Cardiac septum (tissue), 1 donor: Measurements from ENCODE around the gene GNAQ. TPM values are rescaled to one million over a fixed set of nuclear protein-coding genes. Genes with fewer than 3 reads are reported as not detected.
"Not testable (repeated sequence)": the region's sequence is repeated elsewhere in the genome, so short reads cannot be mapped to it uniquely, and the experiment has no call there.

Source experiments
- DNase-seq: peaks from one replicate; pipeline ENCODE4 v3.0.0-alpha.2; 2020; ENCODE audit warnings: low spot score
- intact Hi-C: fragments of 100-400 bp; cut with DNase I; formaldehyde crosslinking; loops from one replicate; pipeline ENCODE4 v1.14.0; 2022
- total RNA-seq: library from RNA; stranded (reverse); fragmentation: NEBNext Ultra II Directional; extraction: Animal tissue kit (Norgen Biotek cat#: 25700); gene quantifications from one replicate; pipeline ENCODE4 v1.2.1, GENCODE V29; 2021
- donor health status: DM: no; HTN: no; CAD: no.

GNAQ gene
- total RNA-seq, 1 donor from 2014 or later: 14.8 TPM

DNA sequence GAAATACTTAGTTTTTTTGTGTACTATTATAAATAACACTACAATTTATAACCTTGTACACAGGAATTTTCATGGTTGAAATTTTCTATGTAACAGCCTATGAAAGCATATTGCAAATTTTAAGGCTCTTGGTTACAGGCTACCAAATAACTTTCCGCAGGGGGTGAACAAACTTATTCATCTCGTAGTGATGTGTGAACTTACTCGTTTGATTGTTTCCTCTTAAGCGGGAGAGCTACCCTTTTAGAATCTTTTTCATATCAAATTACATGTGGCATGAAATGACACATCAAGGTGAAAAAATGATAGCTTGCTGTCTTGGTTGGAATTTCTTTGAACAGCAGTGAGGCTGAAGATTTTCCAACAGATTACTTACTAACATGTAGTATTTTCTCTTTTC is 292.7 kb downstream of the GNAQ start:
- DNase-seq: no peak
- intact Hi-C loops: no loop called here

DNA sequence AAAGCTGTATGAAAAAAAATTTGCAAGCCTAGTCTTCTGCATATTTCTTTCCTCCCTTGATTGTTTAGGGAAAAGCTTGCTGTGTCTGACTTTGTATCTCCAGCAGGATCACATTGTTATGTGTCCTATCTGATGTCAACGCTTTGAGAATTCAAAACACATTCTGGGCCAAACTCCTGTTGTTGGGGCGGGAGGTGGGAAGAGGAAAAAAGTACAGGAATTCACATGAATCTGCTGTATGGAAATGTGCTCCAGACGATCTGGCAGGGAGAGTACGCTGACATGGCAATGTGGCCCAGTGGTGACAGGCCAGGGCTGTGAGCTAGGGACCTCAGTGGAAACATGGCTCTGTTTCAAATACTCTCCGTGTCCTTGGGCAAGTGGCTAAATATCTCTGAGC is 296.1 kb downstream of the GNAQ start:
- intact Hi-C loops: no loop called here
- DNase-seq: no peak

DNA sequence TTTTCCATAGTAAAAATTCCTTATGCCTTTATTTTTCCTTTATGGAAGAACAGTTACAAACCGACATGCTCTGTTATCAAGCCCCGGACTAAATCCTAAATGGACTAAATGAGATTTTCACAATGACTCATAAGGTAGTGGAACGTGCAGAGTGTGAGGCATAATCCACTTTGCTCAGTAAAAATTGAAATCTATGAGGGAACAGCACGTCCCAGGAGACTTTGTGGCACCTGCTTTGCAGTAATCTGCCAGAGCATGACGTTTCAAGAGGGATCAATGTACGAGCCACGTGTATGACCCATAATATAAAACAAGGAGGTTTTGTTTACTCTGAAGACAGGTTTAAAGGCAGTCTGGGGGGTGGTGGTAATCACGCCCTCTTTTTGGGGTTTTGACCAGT is 299.7 kb downstream of the GNAQ start:
- no peak for DNase-seq
- intact Hi-C loops: no loop called here

GRCh38 chr9:77731008-77731698 is 300.5 kb downstream of the GNAQ start:
- intact Hi-C loops: no loop called here
- no peak for DNase-seq

DNA sequence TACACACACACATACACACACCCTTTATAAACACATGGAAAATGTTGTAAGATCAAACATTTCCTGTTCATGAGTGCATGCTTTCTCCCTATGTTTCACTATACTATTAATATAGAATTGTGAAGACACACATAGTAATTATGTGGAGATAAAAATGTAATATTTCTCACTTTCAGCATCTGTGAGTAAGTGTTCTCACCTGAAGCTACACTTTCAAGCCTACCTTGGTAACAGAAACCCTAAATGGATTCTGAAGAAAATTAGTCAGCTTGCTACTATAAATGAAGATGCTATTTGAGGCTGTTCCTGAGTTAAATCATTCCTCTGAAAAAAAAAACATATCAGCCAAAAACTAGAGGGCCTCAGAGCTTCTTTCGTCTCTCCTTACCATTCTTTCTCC is 302.4 kb downstream of the GNAQ start:
- intact Hi-C loops: no loop called here
- no peak for DNase-seq

DNA sequence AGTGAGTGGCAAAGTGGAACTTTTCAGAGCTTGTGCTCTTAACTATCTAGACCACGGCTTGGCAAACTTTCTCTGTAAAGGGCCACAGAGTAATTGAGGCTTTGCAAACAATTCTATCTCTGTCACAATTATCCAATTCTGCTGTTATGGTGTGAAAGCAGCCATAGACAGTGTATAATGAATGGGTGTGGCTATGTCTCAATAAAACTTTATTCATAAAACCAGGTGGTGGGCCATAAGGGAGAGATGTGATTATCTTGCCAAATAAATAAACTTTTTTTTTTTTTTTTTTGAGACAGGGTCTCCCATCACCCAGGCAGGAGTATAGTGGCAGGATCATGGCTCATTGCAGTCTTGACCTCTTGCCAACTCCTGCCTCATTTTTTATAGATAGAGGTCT is 304.8 kb downstream of the GNAQ start:
- intact Hi-C loops: no loop called here
- no peak for DNase-seq

- DNase-seq: no peak
- intact Hi-C loops: no loop called here
Observed at GRCh38 chr9:77726289-77726688, 305.3 kb downstream of the GNAQ start.

DNA sequence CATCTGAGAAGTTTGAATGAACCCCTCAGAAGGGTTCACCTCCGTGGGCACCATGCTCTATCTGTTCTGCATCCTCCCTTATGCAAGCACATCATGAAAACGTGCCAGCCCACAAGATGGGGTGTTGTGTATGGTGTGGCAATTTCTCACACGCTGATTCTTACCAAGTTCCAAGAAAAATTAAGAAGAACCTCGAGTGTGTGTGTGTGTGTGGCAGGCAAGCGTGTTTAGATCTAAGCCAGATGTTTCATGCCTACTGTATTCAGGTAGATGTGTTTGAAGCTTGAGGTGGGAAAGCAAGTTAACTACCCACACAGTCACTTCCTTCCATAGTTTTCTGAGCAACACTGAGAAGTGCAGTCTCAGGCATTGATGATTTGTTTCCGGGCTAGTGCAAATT is 305.8 kb downstream of the GNAQ start:
- intact Hi-C loops: no loop called here

GRCh38 chr9:77725046-77725694 is 306.4 kb downstream of the GNAQ start:
- no peak for DNase-seq
- intact Hi-C loops: no loop called here

More for the DNA sequence above, 305.8 kb downstream of the GNAQ start:
- DNase-seq: no peak

- intact Hi-C loops, DNase-seq: not testable (repeated sequence)
Observed at GRCh38 chr9:77721156-77721555, 310.5 kb downstream of the GNAQ start.

- intact Hi-C loops: no loop called here
- DNase-seq: no peak
Observed at GRCh38 chr9:77719321-77719720, 312.3 kb downstream of the GNAQ start.

DNA sequence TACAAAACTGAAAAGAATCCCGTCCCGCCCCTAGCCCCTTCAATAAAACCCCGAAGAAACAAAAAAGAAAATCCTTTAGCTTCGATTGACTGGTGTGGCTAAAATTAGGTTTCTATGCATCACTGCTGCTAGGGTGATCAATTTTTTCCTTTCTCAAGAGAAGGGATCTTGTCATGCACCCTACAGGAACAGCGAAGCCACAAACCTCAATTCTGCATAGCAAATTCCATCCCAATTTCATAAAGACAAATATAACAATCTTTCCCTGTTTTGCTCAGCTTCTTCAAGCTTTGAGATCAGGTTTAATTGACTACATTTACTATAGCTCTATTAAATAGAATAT is 313.3 kb downstream of the GNAQ start:
- DNase-seq, intact Hi-C loops: not testable (repeated sequence)

DNA sequence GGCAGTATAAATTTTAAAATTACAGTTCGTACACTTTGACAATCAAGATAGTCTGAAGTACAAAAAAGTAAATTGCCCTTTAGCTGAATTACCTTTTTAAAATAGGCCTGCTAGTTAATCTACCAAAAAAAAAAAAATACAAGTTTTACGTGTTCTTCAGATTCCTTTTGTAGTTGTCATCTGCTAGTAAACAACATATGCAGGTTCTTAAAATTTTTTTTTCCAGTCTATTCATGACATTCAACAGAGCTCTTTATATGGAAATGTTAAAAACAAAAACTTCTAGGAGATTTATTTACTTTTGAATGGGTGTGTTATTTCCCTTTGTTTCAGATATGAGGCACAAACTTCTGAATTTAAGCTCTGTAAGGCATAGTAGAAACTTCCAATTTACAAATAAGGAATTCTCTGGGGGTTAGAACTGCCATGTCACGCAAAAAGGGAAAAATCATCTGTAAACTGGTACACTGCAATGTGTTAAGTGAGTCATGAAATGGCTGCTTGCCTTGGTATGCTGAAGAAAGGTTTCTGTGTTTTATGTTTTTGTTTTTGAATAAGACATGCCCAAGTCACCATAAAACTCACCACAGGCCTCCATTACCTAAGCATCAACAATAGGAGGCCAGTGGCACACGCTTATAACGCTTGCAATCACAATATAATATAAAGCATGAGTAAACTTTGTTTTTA is 313.9 kb downstream of the GNAQ start:
- intact Hi-C loops, DNase-seq: not testable (repeated sequence)

GRCh38 chr9:77714077-77714549 is 317.5 kb downstream of the GNAQ start:
- intact Hi-C loops: no loop called here
- DNase-seq: no peak

DNA sequence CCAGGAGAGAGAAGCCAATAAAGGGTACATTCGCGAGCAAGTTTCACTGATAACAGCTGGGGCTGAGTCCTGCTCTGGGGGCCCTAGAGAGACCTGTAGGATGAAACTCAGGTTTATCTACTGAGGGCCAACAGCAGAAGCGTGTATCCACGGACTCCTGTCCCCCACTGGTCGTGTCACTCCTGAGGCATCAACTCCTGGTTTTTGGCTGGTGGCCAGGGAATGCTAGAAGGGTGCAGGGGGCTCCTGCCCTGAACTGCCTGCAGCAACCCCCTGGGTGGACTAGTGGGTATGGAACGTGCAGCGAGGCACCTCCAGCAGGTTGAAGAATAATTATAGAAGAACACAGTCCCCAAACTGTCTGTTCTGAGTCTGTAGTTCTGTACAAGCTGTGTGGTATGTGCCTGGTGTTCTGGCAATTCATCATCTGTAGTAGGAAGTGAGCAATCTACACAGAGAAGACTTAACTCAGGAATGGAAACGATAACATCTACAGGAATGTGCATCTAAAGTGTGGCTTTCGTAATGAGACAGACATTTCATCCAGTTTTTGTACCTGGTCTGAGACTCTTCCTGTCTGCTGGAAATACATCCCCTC is 319.0 kb downstream of the GNAQ start:
- intact Hi-C loops: no loop called here
- DNase-seq: no peak

DNA sequence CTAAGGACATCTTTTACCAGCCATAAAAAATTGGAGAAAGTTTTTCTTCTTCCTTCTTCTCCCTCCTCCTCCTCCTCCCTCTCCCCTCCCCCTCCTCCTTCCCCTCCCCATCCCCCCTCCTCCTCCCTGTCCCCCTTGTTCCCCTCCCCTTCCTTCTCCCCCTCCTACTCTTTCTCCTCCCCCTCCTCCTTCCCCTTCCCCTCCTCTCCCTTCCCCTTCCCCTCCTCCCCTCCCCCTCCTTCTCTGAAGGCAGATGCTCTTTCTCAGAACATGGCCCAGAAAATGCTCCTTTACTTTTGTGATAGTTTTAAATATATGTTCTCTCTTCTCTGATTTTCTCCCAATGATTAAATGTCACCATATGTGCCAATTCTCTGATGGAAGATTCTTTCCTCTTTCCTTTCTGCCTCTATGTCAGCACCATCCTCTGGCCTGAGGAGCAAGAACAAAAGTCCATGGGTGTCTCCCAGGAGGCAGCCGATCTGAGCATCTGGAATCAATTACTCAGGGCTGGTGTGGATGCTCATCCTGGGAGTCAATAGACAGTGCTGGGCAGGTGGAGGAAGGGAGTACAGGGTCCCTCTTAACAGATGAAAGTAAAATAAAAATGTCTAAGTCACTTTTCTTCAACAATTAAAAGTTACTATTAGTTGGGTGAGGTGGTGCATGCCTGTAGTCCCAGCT is 320.5 kb downstream of the GNAQ start:
- no peak for DNase-seq
- intact Hi-C loops: no loop called here

GRCh38 chr9:77710316-77710715 is 321.3 kb downstream of the GNAQ start:
- intact Hi-C loops: no loop called here
- no peak for DNase-seq

DNA sequence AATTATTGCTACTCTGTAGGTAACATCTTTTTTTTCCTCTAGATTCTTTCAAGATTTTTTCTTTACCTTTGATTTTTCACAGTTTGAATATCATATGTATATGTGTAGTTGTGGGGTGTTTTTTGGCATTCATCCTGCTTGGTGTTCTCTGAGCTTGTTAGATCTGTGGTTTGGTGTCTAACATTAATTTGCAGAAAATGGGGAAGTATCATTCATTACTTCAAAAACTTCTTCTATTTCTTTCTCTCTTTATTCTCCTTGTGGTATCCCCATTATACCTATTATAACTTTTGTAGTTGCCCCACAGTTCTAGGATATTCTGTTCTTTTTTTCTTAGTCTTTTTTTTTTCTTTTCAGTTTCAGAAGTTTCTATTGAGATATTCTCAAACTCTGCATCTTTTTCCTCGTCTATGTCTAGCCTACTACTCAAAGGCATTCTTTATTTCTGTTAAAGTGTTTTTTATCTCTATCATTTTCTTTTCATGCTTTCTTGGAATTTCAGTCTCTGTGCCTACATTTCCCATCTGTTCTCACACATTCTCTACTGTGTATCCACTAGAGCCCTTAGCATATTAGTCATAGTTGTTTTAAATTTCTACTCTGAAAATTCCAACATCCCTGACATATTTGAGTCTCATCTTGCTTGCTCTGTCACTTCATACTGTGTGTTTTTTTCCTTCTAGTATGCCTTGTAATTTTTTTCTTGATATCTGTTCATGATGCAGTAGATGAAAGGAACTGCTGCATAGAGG is 323.4 kb downstream of the GNAQ start:
- DNase-seq: no peak
- intact Hi-C loops: no loop called here

- intact Hi-C loops: no loop called here
- DNase-seq: no peak
Observed at GRCh38 chr9:77707383-77708063, 324.1 kb downstream of the GNAQ start.
